Kidney (tissue), 14 donors: ENCODE data around the gene SMYD3. TPM values are rescaled to one million over a fixed set of nuclear protein-coding genes. Genes with fewer than 3 reads are reported as not detected.

Experiments
- DNase-seq, 5 donors: peaks; one replicate each; pipeline ENCODE4 v3.0.0-alpha.2; 2013 to 2020
- FAIRE-seq: peaks from 2 replicates; lab custom pipeline; 2012; peaks lifted over from hg19 to GRCh38; lab: Jason Lieb, UNC
- H3K27ac ChIP-seq, 2 donors: one replicate each; pipeline ENCODE4 v1.7.0; 2013; ENCODE audit warnings: low read depth in 2 of 2, low read length in 2 of 2, inconsistent platforms in 1 of 2
- H3K27me3 ChIP-seq: one replicate; pipeline ENCODE4 v1.7.1; 2013; ENCODE audit warnings: low read length, inconsistent platforms; ENCODE audit not compliant: control insufficient read depth, insufficient read depth
- H3K36me3 ChIP-seq, 3 donors: one replicate each; pipeline versions ENCODE4 v1.7.0 to v1.7.1; 2013; ENCODE audit warnings: low read length in 3 of 3, control low read depth in 1 of 3, inconsistent platforms in 1 of 3; ENCODE audit not compliant: insufficient read depth in 3 of 3, control insufficient read depth in 2 of 3
- H3K4me1 ChIP-seq, 3 donors: one replicate each; pipeline versions ENCODE4 v1.7.0 to v1.7.1; 2013; ENCODE audit warnings: low read length in 3 of 3, inconsistent platforms in 1 of 3, low read depth in 1 of 3; ENCODE audit not compliant: control insufficient read depth in 2 of 3, insufficient read depth in 2 of 3
- H3K4me3 ChIP-seq, 3 donors: one replicate each; pipeline versions ENCODE4 v1.7.0 to v1.8.1; 2013; ENCODE audit warnings: low read length in 3 of 3, control low read depth in 1 of 3, inconsistent platforms in 1 of 3
- H3K9ac ChIP-seq, 3 donors: one replicate each; pipeline versions ENCODE4 v1.7.0 to v1.7.1; 2013; ENCODE audit warnings: low read length in 3 of 3, control low read depth in 1 of 3, inconsistent platforms in 1 of 3
- H3K9me3 ChIP-seq, 3 donors: one replicate each; pipeline versions ENCODE4 v1.7.0 to v1.7.1; 2013; ENCODE audit warnings: low read length in 3 of 3, control low read depth in 1 of 3, inconsistent platforms in 1 of 3; ENCODE audit not compliant: control insufficient read depth in 2 of 3, insufficient read depth in 1 of 3
- CTCF ChIP-seq: IDR thresholded peaks from 3 replicates; pipeline ENCODE4 v1.5.1; 2012; ENCODE audit warnings: mild to moderate bottlenecking, moderate library complexity, borderline replicate concordance; ENCODE audit not compliant: insufficient read depth; ENCODE audit errors: extremely low read depth
- intact Hi-C: fragments of 100-400 bp; cut with DNase I; formaldehyde crosslinking; loops from one replicate; pipeline ENCODE4 v1.11.1; 2022
- polyA plus RNA-seq: library from polyadenylated mRNA; stranded (reverse); fragments of 350-450 nt; fragmentation: Illumina TruSeq; extraction: RNeasy Lipid Tissue Mini Kit (QIAGEN cat#74804); gene quantifications from one replicate; pipeline ENCODE4 v1.2.3, GENCODE V29; 2014; ENCODE audit warnings: low read depth, low replicate concordance; ENCODE audit not compliant: insufficient read depth
- total RNA-seq: library from RNA; stranded (reverse); fragmentation: NEBNext Ultra II Directional; extraction: Animal tissue kit (Norgen Biotek cat#: 25700); gene quantifications from one replicate; pipeline ENCODE4 v1.2.1, GENCODE V29; 2021
- donor health status: control.
- donor health status: control.
- donor health status: control.
- donor health status: control.
- donor health status: control.
- donor health status: DM: yes; HTN: yes; CAD: no.
- donor health status: Normal renal cell carcinoma (clear cell type).

SMYD3 gene
- total and polyA plus RNA-seq, 2 donors from 2014 or later, result 23.3 to 23.9 TPM

- Histone ChIP-seq H3K4me1 (no peaks in the 10 kb centered on the region), H3K27ac (no peak overlapping the region), H3K4me3 (no peak overlapping the region), H3K36me3 (no peaks in the 10 kb centered on the region), H3K27me3 (no peaks in the 10 kb centered on the region), H3K9me3 (peaks cover 0 to 4% (median 0%) of the 10 kb centered on the region in 3 donors), H3K9ac (no peak overlapping the region)
- intact Hi-C loops, result no loop called here
- TF ChIP-seq CTCF, result no peak
- FAIRE-seq (no peak), DNase-seq (no peak)
Observed at GRCh38 chr1:246146804-246147523, 360.1 kb downstream of the SMYD3 start.

- Histone ChIP-seq H3K4me3 (no peak overlapping the region), H3K9ac (no peak overlapping the region), H3K27ac (no peak overlapping the region), H3K36me3 (no peaks in the 10 kb centered on the region), H3K9me3 (peaks cover 0 to 4% (median 0%) of the 10 kb centered on the region in 3 donors), H3K27me3 (no peaks in the 10 kb centered on the region), H3K4me1 (no peaks in the 10 kb centered on the region)
- intact Hi-C loops, result no loop called here
- no peak for TF ChIP-seq CTCF
- DNase-seq, result no peak
- no peak for FAIRE-seq
Observed at GRCh38 chr1:246145900-246146299, 361.2 kb downstream of the SMYD3 start.

GRCh38 chr1:246144931-246145330 is 362.1 kb downstream of the SMYD3 start:
- Histone ChIP-seq H3K9ac (no peak overlapping the region), H3K27me3 (no peaks in the 10 kb centered on the region), H3K4me1 (no peaks in the 10 kb centered on the region), H3K9me3 (peaks cover 0 to 4% (median 0%) of the 10 kb centered on the region in 3 donors), H3K4me3 (no peak overlapping the region), H3K27ac (no peak overlapping the region), H3K36me3 (no peaks in the 10 kb centered on the region)
- no peak for FAIRE-seq
- intact Hi-C loops, result no loop called here
- no peak for TF ChIP-seq CTCF
- DNase-seq, result no peak
